GM10847 (cell line): ENCODE data around the gene TTLL5.

Experiments used
- POLR2A ChIP-seq: IDR thresholded peaks from 2 replicates; pipeline ENCODE4 v1.6.1; 2011; ENCODE audit not compliant: insufficient read length; ENCODE audit errors: extremely low read depth

The TTLL5 gene, protein sequence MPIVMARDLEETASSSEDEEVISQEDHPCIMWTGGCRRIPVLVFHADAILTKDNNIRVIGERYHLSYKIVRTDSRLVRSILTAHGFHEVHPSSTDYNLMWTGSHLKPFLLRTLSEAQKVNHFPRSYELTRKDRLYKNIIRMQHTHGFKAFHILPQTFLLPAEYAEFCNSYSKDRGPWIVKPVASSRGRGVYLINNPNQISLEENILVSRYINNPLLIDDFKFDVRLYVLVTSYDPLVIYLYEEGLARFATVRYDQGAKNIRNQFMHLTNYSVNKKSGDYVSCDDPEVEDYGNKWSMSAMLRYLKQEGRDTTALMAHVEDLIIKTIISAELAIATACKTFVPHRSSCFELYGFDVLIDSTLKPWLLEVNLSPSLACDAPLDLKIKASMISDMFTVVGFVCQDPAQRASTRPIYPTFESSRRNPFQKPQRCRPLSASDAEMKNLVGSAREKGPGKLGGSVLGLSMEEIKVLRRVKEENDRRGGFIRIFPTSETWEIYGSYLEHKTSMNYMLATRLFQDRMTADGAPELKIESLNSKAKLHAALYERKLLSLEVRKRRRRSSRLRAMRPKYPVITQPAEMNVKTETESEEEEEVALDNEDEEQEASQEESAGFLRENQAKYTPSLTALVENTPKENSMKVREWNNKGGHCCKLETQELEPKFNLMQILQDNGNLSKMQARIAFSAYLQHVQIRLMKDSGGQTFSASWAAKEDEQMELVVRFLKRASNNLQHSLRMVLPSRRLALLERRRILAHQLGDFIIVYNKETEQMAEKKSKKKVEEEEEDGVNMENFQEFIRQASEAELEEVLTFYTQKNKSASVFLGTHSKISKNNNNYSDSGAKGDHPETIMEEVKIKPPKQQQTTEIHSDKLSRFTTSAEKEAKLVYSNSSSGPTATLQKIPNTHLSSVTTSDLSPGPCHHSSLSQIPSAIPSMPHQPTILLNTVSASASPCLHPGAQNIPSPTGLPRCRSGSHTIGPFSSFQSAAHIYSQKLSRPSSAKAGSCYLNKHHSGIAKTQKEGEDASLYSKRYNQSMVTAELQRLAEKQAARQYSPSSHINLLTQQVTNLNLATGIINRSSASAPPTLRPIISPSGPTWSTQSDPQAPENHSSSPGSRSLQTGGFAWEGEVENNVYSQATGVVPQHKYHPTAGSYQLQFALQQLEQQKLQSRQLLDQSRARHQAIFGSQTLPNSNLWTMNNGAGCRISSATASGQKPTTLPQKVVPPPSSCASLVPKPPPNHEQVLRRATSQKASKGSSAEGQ (N-terminal part only)

DNA sequence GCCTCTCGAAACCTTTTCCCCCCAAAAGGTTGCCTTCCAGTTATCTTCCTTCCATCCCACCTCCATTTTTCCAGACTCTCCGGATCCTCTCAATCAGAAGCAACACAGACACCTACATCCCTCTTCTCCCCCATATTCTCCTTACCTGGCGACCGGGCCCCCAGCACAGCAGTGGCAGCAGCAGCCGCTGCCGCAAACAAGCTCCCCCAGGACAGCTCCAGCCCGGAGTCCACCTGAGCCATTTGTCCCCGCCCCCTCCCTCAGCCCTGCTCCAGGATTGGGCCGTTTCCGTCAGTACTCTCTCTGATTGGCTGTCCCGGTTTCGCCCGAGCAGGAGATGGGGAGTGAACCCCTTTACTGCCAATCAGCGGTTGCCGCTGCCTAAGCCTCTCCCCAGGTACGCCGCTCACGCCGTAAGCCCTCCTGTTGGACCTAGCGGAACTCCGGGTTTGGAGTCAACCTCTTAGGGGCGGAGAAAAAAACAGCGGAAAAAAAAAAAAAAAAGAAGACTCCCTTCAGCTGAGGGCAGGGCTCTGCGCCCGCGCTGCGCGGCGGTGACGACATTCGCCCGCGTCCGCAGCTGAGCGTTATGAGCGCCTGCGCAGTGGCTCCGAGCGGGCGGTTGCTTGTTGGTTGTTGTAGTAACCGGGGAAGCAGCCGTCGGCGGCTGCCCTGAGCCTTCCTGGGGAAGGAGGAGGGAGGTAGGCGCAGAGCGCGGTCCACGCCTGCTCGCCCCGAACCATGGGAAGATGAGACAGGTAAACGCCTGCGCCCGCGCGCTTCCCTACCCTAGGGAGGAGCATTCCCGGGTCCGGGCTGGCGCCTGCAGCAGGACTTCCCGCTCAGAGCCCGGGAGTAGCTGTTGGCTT lies at the start of gene TTLL5, which contains the start of gene ERG28:
TSS of gene TTLL5 (plus strand) at position 617 of the 869 bp plus-strand sequence. CDS start 1,904 bp downstream, outside the sequence.
TSS of gene ERG28 (minus strand) at position 247 of the 869 bp plus-strand sequence. CDS start 3,374 bp downstream, outside the sequence.
- peak; percentile 90 for TF ChIP-seq POLR2A

DNA sequence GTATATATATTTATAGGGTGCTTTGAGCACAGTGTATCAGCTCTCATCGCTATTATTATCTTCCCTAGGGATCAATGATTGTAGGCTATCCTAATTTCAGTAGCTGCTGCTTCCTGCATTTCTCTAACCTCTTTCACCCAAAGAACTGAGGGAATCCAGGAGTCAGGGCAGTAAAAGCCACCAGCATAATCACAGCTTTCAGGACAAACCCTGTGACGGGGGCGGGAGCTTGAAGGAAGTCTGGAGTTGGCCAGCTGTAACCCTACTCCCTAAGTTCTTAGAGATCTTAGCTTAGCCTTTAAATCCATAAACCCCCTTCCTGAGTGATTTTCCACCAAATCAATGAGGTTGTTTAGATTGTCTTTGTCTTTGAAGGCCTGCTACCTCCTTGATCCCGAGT lies 48.9 kb upstream of the TTLL5 start:
- no peak for TF ChIP-seq POLR2A

DNA sequence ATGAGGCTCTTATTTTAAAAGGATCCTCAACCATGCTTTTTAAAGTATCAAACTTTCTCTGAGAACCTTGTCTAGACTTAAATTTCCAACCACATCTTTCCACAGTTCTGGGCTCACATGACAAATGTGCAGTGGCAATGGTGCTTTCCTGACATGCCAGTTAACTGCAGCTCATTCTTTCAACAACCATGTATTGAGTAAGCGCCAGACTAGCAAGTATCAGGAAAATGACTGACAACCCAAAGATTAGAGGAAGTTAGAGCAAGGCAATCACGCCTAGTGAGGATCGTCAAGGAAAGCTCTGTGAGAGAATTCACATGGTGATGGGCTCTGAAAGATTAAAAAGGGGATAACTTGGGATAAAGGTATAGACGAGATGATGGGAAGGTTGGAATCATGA lies 46.9 kb upstream of the TTLL5 start:
- no peak for TF ChIP-seq POLR2A

DNA sequence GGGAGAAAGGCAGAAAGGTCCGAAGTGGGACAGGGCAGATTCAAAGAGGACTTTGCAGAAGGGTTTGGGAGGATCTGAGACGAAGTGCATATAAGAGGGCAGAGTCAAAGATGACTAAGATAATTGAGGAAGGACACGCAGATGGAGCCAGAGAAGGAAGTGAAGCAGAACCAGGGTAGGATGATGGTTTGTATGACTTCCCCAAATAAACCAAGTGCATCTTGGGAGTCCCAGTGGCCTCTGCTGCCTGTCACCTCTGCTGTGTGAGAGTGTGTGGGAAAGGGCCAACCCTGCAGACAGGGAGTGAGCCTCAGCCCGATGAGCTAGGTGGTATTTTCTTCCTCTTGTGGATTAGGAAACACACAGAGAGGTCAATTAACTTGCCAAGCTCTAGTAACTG lies 45.8 kb upstream of the TTLL5 start:
- TF ChIP-seq POLR2A: no peak

DNA sequence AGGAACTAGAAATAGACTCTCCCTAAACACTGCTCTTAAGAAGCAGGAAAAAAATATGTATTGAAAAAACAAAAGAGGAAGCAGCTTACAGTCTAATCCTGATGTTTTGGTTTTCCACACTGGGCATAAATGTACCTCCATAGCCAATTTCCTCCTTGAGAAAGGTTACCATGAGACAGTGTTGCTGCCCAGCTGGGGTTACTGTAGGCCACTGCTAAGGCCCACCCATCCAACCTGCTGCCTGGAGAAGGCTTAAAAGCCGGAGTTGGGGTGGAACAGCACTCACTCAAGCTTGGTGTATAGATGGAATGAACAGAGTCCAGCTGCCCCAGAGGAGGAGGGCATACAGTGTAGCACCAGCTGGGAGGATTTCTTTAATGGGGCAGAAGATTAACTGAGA lies 41.5 kb upstream of the TTLL5 start:
- no peak for TF ChIP-seq POLR2A

DNA sequence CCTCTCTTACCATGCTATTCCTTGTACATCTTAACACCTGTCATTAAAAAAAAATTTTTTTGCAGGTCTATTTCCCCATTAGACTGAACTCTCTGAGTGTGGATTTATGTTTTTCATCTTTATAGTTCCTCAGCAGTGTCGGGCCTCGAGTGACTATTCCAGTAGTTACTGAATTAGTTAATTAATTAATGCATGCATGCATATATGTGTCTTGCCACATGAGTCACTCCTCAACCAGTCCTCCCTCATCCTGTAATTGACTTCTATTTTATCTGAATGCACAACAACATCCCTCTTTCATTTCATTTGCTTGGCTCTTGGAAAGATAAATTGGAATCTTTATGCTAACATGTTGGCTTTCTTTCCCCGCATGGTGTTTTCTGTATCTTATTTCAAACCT lies 36.0 kb upstream of the TTLL5 start:
- no peak for TF ChIP-seq POLR2A

DNA sequence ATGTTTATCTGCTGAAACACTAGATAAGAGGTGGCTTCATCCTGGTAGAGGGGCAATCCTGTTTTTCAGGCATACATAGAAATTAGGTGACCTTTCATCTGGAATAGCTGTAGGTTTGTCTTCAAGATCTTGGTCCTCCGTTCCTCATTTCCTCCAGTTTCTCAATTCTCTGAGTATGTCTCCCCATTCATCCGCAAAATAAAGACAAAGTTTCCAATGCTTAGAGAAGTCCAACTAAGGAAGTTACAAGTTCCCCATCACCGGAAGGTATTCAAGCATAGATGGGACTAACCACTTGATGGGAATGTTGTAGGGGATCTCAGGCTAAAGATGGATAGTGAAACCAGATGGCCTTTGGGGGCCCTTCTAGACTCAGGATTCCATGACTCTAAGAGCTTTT lies 34.6 kb upstream of the TTLL5 start:
- TF ChIP-seq POLR2A: no peak

DNA sequence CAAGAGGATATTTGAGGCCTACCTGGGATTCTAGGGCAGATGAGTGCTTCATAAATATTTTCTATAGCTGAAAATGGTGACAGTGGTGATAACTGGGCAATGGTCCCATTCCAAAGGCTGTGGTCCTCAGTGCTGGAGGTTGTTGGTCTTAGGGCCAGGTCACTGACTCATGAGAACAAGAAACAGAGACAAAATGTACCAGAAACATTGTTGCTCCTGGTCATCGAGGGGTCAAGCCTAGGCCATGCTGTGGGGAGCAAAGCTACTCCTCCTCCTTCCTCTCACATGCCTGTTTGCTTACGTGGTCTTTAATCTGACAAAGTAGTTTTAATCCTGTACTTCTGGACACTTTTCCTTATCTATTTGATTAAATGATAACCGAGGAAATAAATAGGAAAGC lies 34.2 kb upstream of the TTLL5 start:
- TF ChIP-seq POLR2A: no peak

DNA sequence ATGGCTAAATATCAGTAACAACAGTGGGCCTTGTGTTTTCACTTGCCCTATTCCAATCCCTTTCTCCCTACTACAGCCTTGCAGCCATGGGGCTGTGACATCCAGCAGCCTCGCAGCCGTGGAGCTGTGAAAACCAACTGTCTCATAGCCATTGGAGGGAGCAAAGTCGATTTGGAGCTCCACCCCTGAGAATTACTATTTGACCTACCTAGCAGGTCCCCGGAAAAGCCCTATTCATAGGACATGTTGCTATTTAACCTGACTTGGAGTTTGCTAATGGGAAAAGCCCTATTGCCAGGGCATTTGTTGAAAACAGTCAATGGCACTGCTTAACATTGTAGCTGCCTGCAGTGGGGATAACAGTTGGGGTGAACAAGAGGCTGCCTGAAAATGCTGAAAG lies 33.6 kb upstream of the TTLL5 start:
- TF ChIP-seq POLR2A: no peak

DNA sequence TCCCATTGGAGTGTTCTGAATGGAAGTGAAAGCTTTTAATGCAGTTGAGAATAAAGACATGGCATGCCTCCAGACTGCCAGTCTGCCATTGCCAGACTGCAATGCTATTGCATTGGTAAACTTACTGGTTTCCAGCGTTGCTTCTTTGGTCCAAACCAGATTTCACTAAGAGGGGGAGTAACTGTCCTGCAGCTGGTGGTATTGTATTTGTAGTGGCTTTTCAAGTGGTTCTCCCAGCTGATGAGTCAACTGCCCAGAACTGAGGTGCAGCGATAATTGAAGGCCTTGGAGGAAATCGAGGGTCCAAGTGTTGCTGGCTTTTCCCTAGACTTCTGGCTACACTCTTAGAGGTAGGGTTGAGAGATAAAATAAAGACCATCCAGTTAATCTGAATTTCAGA lies 32.2 kb upstream of the TTLL5 start:
- no peak for TF ChIP-seq POLR2A

DNA sequence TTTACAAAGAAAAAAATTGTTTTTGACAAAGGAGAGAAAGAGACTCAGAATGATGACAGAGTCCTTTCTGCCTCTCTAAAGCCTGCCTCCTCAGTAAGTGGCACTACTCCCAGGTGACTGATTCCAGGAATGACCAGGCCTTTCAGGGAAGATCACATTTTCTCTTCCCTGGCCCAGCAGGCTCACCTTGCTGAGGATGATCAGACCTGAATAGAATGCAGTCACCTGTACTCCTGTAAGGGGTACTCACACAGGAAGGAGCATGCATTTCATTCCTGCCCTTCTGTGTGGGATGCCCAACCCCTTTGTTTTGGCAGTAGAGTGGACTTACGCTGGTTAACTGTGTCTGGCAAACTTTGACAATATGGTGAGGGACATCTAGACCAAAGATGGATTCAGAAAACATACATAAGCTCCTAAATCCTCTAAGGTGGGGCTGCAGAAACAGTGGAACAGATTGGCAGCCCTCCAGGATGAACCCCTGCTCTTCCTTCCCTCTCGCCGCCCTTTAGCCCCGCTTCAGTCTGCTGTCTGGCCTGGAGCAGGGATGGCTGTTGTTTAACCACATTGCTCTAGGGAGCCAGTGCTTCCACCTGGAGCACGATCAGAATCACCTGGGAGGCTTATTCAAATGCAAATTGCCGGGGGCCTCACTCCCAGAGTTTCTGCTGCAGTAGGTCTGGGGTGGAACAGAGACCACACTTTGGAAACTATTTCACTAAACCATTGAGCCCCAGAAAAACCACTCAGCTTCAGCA lies 30.2 kb upstream of the TTLL5 start:
- no peak for TF ChIP-seq POLR2A

DNA sequence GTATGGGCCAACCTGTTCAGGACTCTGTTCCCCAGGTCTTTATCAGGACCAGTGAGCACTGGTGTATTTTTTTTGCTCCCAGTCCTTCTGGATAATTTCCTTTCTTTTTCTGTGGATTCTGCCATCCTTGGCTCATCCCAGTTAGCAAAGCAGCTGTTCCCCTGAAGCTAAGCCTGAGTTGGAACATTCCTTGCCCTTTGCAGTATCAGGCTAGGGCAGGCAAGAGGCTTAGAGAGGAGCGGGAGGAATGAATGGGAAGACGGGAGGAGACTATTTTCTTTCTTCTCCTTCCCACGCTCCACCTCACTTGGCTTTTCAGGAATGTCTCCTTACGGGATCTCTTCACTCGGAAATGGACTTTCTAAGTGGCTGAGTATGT lies 29.6 kb upstream of the TTLL5 start:
- TF ChIP-seq POLR2A: no peak

DNA sequence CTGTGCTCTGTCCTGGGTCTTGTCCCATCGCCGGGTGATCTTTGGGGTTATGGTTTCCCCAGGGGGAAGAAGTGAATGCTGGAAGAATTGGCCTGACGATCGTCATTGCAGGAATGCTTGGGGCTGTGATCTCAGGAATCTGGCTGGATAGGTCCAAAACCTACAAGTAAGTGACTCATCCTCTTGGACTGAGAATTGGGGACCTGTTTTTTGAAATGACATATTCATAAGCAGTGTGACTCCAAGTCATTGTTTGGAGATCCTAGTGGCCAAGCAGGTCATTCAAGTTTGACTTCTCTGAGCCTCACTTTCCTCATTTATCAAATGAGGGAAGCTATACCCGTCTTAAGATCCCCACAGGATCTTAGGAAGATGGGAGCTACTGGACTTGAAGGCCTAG lies 26.2 kb upstream of the TTLL5 start:
- TF ChIP-seq POLR2A: no peak

DNA sequence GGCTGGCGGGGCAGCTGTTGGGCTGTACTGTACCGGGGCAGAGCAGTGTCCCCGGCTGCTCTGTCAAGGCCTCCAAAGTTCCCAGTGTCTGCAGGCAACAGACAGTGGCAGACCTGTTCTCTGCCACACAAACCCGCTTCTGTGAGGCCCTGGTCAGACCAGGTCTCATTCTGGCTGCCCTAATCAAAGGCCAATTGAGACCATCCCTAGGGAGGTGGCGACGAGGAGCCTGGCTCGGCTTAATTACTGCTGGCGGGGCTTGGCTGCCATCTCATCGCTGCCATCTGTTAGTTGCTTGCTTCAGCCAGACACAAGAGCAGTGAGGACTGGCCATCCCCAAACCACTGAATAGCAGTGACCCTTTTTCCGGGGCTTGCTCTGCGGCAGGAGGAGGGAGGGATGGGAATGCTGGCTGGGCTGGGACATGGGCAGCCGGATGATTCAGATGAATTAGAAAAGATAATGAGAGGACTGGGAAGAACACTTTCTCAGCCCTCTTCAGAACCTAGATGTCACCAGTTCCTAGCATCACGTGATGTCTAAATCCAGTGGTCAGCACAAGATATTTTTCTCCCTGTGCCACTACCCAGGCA lies 24.9 kb upstream of the TTLL5 start:
- TF ChIP-seq POLR2A: no peak

DNA sequence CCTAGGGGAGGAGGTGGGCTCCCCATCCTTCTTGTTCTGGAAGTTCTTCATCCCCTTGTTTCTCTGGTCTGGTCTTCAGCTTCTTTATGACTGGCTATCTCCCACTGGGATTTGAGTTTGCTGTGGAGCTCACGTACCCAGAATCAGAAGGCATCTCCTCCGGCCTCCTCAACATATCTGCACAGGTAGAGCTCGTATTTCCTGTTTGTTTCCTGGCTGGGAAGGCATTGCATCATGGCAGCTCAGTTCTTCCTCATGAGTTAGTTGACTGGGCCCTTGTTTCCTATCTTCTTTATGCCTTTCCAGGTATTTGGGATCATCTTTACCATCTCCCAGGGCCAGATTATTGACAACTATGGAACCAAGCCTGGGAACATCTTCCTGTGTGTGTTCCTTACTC lies 20.2 kb upstream of the TTLL5 start:
- no peak for TF ChIP-seq POLR2A
